Measurements from ENCODE around the gene CXADR. TPM values are rescaled to one million over a fixed set of nuclear protein-coding genes. Genes with fewer than 3 reads are reported as not detected.

Gene CXADR
- total RNA-seq, 1 experiment from 2014 or later, result 152 TPM

GRCh38 chr21:17610911-17611310 lies 98.1 kb downstream of the CXADR start:
- no peak overlapping the region for H3K9ac ChIP-seq (ENCODE audit: extremely low read depth, insufficient read length, low read length)
- no peak overlapping the region for H3T11ph ChIP-seq (ENCODE audit: low read length)
- peaks cover 13% of the 10 kb centered on the region; the same call in 1 of the 2 replicates for H3K79me2 ChIP-seq (ENCODE audit: insufficient read depth, low read length)
- no CpG with 5 or more reads among the region's 9 CpGs for WGBS (ENCODE audit: extremely low coverage, insufficient read length, low lambda C conversion rate)
- H3K79me1 ChIP-seq (ENCODE audit: insufficient read depth, low read depth, low read length, poor library complexity, severe bottlenecking), result no peaks in the 10 kb centered on the region
- H3K23me2 ChIP-seq (ENCODE audit: insufficient read length, low read depth, low read length, poor library complexity, severe bottlenecking), result peaks cover 10% of the 10 kb centered on the region
- no peaks in the 10 kb centered on the region for H4K20me1 ChIP-seq (ENCODE audit: control insufficient read depth, insufficient read depth, insufficient read length)
- H3K4ac ChIP-seq (ENCODE audit: low read depth, low read length), result no peak overlapping the region
- no peak overlapping the region for H2BK120ac ChIP-seq (ENCODE audit: low read depth, low read length, poor library complexity, severe bottlenecking)
- no peaks in the 10 kb centered on the region for H3K4me1 ChIP-seq (ENCODE audit: insufficient read depth, low read length)
- no peak overlapping the region for H3K23ac ChIP-seq (ENCODE audit: insufficient read length, low read depth, low read length)
- peak overlapping the region in 1 of 3 experiments; percentile 63; a peak in 1 of 7 replicates for H3K27ac Mint-ChIP-seq
- H3K56ac ChIP-seq (ENCODE audit: insufficient read length, low read depth, low read length), result no peak overlapping the region
- H3K14ac ChIP-seq (ENCODE audit: insufficient read depth, low read length), result no peak overlapping the region
- peaks cover 9 to 34% (median 31%) of the 10 kb centered on the region in 3 experiments; a peak in 6 of 7 replicates for H3K36me3 Mint-ChIP-seq (ENCODE audit: insufficient read depth in 1 of 3, low read depth in 3 of 3)
- H3K9me3 Mint-ChIP-seq, result no peaks in the 10 kb centered on the region
- peaks cover 16 to 25% of the 10 kb centered on the region in 2 experiments for H3K4me1 Mint-ChIP-seq
- H2BK12ac ChIP-seq (ENCODE audit: insufficient read length, low read depth, low read length), result no peak overlapping the region
- no peak for TF ChIP-seq CTCF (conservative IDR thresholded peaks at IDR 0.05)
- H3K27ac ChIP-seq (ENCODE audit: insufficient read length, low read depth, low read length), result no peak overlapping the region
- DNase-seq, result no peak
- peaks cover 8% of the 10 kb centered on the region for H3K27me3 Mint-ChIP-seq (ENCODE audit: low read depth)
- H2BK5ac ChIP-seq (ENCODE audit: insufficient read length, low read length), result no peak overlapping the region
- H2AK5ac ChIP-seq (ENCODE audit: insufficient read length, low read length), result no peak overlapping the region
- no peak overlapping the region for H2BK20ac ChIP-seq (ENCODE audit: low read depth, low read length, poor library complexity, severe bottlenecking)
- H3K9me3 ChIP-seq (ENCODE audit: control insufficient read depth, low read depth, low read length), result no peaks in the 10 kb centered on the region
- no peak overlapping the region for H2AFZ ChIP-seq (ENCODE audit: low read length)
- peak overlapping the region; percentile 82 to 87 for H3K4me3 Mint-ChIP-seq
- H2BK15ac ChIP-seq (ENCODE audit: low read depth, low read length), result peak overlapping the region; percentile 86; the same call in 1 of the 2 replicates
- H3K27me3 ChIP-seq (ENCODE audit: insufficient read depth, low read length), result no peaks in the 10 kb centered on the region
- H4K8ac ChIP-seq (replicated peaks; ENCODE audit: insufficient read length, low read depth, low read length), result no peak overlapping the region
- no peak overlapping the region for H4K5ac ChIP-seq (ENCODE audit: insufficient read length, low read depth, low read length)
- H4K91ac ChIP-seq (ENCODE audit: insufficient read length, low read depth, low read length), result no peak overlapping the region
- peak overlapping the region; percentile 83 for H3K4me2 ChIP-seq (ENCODE audit: insufficient read depth, insufficient read length, low read length)
- no peak overlapping the region for H3K18ac ChIP-seq (ENCODE audit: insufficient read length, low read depth, low read length)

Data from H9 (cell line).